G401.6 (cell line): ENCODE results near the gene FOXL3.

Source experiments
- FAIRE-seq: peaks from 2 replicates; lab custom pipeline; 2012; peaks lifted over from hg19 to GRCh38; lab: Jason Lieb, UNC

Gene FOXL3

DNA sequence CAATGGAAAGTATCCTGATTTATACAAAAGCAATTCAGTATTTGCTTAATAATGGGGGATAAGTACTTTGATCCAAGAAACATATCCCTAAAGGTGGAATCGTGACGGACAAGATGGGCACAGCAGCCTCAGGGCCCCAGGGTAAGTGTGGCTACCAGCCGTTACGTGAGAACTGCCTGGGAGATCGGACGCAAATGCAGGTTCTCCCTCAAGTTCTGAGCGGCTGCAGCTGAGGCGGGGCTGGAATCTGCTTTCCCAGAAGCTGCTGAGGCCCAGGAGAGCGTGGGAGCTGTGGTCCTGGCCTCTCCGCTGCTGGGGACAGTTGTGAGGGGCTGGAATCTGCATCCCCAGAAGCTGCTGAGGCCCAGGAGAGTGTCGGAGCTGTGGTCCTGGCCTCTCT lies 13.5 kb downstream of the FOXL3 start:
- FAIRE-seq = no peak

DNA sequence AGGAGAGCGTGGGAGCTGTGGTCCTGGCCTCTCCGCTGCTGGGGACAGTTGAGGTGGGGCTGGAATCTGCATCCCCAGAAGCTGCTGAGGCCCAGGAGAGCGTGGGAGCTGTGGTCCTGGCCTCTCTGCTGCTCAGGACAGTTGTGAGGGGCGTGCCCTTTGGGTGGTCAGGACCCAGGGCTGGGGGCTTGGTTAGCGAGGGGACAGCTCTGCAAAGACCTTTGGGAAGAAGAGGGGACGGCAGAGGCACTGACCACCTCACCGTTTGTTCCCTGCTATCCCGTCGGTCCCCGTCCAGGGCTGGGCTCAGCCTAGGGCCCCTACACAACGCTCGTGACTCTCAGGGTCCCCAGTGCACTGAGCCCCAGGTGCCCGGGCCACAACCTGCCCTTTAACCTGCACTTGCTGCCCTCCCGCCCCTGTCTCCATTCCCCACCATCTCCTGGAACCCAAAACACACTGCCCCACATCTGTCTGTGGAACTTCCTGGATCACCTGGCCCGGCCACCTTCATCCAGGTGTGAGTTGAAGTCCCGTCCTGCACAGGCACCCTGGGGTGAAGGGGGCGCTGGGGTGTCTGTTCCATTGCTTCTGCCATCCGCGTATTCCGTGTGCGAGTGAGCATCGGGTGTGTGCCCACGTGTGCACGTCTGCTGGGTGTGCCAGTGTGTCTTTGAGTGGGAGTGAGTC lies 14.1 kb downstream of the FOXL3 start:
- no peak for FAIRE-seq

DNA sequence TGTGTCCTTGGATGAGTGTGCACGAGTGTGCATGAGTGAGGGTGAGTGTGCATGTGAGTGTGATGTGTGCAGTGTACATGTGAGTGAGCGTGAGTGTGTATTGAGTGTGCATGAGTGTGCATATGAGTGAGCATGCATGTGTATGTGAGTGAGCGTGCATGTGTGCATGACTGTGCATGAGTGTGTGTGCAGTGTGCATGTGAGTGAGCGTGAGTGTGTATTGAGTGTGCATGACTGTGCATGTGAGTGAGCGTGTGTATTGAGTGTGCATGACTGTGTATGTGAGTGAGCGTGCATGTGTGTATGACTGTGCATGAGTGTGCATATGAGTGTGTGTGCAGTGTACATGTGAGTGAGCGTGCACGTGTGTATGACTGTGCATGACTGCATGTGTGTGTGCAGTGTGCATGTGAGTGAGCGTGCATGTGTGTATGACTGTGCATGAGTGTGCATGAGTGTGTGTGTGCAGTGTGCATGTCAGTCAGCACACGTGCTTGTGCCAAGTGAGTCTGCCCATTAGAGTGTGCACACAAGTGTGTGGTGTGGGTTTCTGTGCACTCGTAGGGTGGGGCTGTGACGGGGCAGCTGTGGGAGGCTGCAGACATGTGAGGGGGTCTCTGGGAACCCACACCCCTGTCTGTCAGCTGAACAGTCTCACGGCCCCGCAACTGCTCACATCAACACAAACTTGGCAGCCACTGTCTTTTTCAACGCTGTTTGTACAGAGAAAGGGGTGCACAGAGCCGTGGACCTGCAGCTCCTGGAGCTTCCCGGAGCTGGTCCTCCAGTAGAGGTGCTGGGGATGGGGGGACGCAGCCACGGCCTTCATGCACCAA lies 14.8 kb downstream of the FOXL3 start:
- FAIRE-seq = no peak

DNA sequence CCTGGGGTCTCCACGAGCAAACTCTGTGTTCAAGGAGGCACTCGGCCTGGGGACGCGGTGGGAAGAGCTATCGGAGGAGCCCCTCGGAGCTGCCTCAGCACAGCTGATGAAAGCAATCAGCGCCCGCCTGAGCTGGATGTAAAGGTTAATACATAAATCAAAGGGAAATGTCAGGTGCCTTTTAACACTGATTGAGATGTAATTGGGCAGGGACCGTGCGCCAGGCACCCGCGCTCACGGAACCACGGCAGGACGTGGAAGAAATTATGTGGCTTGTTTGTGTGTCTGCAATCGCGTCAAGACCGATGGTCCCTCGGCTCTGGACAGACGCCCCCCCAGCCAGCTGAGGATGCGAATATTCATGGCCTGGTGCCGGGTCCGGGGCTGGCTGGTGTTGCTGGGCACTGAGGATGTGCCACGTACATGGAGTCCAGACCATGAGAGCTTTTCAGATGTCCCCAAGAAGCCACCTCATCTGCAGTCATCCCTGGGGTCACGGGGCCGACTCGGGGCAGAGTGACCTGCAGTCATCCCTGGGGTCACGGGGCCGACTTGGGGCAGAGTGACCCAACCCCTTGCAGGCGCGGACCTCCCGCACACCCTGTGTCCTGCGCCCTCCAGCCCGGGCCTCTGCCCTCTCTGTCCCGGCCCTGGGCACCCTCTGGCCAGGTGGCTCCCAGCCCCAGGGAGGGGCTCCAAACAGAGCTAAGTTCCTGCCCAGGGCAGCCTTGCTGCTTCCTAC lies 15.6 kb downstream of the FOXL3 start:
- FAIRE-seq = no peak

DNA sequence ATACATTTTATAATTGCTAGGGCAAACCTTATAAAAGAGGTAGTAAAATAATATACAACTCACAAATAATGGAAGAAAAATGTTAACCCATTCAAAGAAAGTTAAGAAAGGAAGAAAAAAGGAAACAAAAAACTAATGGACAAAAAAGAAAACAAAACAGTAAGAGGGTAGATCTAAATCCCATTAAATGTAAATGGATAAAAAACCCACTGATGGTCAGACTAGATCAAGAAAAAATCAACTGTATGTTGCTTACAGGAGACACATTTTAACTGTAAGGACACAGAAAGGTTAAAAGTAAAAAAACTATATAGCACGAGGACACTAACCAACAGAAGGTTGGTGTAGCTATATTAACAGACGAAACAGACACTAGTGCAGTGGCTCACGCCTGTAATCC lies 18.0 kb downstream of the FOXL3 start:
- FAIRE-seq = peak; percentile 36

DNA sequence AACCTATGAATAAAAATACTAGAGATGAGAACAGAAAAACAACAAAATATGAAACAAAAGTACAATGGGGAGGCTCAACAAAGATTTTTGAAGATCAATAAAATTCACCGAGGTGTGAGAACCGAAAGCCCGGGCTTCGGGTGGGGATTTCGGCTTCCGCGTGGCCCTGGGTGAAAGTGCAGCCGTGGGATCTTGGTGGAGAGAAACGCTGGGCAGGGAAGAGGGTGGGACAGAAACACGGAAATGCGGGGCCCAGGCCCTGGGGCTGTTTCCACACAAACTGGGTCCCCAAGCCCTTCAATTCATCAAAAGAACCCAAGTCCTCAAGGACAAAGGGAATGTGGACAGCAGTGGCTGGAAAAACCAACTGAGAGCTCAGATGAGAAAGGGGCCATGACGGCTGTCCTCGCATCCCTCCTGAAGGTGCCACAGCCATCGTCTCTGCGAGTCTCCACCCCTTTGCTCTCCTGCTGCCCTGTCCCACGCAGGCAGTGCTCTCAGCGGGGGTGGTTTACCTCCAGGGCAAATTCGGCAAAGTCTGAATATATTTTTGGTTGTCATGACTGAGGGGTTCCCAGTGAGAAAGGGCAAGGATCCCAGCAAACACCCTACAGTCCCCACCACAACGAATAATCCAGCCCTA lies 19.7 kb downstream of the FOXL3 start:
- no peak for FAIRE-seq

DNA sequence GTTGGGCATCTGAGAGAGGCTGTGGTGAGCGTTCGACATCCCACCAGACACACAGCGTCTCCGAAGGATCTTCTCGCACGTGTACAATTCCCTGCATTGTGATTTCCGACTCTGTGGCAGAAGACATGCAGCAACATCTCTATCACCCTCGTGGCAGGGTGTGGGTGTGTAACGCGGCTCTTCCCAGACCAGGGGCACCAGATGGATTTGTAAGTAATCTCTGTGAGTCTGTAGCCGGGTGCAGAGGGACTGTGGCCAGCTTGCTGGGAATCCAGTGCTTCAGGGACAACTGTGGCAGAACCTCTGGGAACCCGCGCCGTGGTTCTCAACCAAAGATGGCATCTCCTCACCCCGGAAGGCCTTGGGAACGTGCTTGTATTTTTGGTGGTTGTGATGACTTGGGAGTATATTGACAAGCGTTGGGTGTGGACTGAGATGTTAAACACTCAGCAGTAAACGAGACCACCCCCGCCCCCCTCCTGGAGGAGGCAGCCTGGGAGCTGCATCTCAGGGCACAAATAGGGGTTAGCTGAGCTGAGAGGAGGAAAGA lies 21.2 kb downstream of the FOXL3 start:
- no peak for FAIRE-seq

DNA sequence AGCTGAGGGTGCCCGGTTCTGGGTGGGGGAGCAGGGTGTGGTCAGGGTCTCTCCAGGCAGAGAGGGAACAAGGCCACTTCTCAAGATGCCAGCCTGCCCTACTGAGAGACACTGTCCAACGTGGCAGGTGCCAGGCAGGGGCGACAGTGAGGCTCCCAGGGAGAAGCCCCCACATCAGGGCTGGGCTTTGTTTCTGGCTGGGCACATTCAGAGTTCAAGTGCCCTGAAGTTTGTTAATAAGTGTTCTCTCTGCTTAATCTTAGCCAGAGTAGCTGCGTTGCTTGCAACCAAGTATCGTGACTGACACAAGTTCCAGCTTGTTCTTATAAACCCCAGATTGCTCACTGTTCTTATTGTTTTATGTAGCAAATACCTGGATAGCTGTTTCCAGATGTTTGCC lies 21.8 kb downstream of the FOXL3 start:
- FAIRE-seq = no peak

DNA sequence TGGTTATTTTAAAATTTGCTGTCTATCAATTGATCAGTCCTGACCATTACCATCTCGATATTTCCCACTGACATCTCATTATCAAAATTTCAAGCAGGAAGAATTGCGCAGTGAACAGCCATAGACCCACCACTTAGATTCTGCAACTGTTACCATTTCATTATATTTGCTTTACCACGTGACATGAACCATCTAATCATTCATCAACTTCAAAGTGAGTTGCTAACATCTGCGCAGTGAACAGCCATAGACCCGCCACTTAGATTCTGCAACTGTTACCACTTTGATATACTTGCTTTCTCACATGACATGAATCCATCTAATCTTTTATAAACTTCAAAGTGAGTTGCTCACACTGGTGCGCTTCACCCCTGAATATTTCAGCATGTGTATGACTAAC lies 22.5 kb downstream of the FOXL3 start:
- no peak for FAIRE-seq

DNA sequence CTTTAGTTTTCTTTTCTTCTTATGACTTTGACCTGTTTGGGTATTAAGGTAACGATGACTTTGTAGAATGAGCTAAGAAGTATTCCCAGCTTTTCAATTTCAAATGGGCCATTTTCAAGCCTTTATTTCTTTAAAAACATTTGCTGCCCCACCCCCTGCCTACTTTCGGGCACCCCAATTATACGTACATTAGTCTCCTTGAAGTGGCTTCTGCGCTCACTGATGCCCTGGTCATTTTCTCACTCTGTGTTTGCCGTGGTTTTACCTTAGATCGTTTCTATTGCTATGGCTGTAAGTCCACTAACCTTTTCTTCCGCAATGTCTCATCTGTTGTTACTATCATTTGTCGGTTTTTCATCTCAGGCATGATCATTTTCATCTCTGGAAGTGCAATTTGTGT lies 24.9 kb downstream of the FOXL3 start:
- no peak for FAIRE-seq

DNA sequence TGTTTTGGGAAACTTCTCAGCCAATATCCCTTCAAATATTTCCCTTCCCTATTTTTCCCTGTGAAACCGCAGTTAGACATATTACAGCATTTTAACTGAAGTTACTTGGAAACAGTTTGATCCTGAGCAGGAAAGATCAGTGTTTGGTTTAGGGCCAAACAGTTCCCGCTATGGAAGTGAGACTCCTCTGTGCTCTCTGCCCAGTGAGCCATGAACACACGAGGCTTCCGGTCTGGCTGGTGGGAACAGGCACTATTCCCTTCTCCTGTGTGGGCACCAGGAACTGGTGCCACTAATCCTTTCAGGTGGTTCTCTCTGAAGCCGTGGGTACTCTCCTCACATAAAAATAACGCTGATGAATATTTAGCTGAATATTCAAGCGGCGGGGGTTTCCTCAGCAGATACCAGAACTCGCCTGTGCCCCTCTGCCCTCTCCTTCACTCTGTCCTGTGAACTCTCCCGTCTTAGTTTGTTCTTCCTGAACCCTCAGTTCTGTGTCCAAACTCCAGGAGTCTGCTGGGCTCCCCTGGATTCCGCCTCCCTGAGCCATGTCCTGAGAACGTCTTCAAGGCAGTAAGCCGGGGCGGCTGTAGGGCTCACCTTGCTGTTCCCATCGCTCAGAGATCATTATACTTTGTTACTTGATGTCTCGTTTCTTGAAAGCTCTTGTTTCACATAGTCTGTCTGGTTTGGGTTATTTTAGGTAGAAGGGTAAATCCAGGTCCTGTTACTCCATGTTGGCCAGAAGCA lies 25.7 kb downstream of the FOXL3 start:
- FAIRE-seq = no peak

DNA sequence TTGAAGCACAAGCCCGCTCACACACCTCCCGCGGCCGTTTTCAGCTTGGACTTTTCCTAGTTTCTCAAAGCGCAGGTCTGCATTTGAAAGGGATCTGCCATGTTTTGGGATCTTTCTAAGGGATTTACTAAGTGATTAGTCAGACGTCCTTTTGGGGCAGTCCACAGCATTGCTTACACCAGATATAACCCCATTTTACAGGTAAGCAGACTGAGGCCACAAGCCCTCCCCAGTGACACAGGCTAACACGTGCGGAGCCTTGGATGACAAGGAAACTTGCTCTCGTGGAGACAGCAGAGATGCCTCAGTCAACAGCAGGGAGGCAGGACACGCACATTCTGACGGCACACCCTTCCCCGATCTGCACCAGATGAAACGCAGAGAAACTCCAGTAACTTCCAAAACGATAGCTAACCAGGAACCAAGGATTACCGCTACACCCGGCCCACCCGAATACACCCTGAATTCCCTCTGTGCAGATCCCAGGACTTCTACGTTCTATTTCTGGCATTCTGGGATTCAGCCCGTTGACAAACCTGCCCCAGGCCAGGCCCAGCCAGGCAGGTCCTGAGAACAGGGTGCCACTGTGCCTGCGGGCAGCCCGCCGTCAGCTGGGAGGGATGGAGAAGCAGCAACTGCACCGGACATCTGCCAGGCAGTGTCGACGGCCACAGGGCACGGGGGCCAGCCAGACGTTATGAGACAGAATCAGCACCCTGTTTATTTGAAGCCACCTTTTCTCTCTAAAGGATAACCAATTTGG lies 27.9 kb downstream of the FOXL3 start:
- no peak for FAIRE-seq

DNA sequence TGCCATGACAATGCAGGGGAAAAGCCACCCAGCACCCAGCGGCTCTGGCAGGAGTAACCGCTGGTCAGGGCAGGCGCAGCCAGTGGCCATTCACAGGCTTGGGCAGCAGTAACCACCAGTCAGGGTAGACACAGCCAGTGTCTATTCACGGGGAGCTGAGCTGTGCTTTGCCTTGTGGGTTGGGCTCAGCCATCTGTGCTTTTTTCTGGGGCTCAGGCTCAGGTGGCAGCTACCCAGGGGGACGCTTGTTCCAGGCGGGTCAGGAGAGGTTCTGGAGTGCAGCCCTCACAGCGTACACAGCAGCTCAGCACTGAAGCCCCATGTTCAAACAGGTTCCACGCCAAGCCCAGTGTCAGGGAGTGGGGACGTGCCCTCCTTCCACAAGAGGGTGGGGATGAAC lies 28.5 kb downstream of the FOXL3 start:
- no peak for FAIRE-seq

DNA sequence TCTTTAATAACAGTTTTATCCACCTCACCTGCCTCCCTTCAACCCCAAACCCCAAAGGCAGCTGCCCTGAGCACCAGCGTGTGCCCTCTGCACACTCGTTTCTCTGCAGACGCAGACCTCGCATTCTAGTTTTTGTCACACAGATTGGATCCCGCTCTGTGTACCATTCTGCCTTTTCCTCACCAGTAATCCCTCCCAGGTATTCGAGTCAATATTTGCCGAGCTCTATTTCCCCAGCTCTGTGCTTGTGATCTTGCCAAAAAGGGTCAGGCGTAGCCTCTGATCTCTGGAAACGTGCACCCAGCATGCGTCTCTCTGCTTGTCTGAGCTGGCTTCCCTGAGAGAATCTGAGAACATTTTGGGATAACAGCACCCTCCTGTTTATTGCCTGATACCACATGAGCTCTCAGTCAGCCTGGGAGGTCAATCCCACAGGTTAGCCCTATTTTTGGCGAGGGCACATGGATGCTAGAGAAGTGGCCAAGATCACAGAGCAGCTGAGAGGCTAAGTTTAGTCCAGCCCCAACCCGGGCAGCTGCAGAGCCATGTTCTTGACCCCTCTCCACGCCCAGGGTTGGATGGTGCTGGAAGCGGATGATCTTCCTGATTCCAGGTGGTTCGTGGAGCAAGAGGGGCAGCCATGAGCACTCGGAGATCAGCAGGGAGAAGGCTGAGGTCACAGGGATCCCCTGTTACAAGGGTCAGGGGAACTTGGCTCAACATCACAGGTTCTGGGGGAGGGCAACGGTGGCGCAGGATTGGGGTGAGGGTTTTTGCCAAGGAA lies 29.1 kb downstream of the FOXL3 start:
- no peak for FAIRE-seq

DNA sequence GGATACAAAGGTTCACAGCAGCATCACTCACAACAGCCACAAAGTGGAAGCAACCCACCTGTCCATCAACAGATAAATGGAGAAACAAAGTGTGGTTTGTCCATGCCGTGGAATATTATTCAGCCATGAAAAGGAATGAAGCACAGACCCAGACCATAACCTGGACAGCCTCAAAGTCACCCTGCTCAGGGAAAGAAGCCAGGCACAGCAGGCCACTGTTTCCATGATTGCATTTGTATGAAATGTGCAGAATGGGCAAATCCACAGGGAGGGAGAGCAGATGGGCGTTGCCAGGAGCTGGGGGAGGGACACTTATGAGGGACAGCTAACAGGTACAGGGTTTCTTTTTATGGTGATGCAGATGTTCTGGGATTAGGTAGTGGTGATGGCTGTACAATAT lies 30.3 kb downstream of the FOXL3 start:
- FAIRE-seq = no peak

DNA sequence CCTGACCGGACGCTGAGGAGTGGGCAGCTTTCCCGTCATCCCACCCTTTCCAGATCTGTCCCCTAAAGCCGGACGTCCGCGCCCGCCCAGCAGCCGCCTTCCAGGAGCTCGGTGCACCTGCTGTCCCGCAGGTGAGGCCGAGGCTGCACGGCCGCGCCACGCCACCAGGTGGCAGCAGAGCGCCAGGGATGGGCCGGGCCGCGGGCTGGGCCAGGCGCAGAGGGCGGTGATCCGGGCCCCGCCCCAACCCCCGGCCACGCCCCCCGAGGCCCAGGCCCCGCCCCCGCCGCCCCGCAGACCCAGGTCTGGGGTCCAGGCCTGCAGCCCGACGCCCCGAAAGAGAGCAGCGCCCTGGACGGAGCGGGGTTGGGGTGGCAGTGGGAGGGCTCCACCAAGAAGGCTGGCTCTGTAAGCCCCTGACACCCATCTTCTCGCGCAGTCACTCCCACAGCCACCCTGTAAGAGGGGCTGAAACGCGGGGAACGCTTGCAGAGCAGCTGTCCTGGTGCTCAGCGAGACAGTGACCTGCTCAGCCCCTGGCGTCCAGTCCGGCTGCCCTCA lies 32.2 kb downstream of the FOXL3 start:
- FAIRE-seq = no peak

DNA sequence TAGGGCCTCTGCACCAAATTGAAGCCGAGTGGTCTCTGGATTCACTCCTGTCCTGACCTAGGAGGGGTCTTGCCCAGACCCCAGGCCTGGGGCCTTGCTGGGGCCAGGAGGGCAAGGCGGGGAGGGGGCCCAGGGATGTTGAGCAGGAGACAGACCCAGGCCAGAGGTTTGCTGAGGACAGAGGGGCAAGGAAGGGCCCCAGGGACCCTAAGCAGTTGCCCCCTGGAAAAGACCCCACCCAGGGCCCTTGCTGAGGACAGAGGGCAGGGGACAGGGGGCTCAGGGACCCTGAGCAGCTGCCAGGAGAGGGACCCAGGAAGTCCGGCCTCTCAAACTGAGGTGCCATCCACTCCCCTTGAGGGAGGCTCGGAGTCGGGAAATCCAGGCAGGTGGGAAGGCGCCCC lies 32.7 kb downstream of the FOXL3 start:
- no peak for FAIRE-seq

DNA sequence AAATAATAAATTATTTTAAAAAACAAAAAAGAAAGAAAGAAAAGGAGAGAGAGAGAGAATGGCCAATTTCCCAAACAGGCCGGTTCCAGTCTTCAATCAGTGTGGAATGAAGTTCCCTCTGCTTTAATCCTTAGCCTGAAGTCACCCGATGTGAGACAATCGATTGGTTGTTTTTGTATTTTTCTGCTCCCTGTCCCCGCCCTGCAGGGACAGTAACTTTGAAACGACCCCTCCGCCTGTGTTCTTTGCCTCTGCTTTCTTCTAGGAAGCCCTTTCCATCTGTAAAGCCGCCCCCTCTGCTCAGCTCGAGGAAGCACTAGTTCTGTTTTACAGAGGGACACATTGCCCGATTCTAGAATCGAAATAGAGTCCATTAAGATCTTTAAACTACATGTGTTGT lies 33.4 kb downstream of the FOXL3 start:
- FAIRE-seq = no peak

DNA sequence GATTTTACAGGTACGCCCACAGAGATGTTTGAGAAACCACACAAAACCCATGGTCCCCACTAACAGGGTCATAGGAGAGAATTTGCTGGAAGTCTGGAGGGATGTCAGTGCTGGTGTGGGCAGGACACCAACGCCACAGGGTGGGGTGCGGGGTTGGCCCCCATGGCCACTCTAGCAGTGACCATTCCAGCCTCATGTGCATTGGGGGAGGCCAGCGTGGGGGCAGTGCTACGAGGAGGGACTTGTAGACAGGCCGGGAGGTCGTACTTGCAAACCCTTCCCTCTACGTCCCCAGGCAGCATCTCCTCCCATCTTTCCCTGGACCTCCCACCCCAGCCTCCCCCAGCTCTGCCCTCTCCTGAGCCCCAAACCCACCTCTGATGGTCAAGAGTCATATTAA lies 34.0 kb downstream of the FOXL3 start:
- no peak for FAIRE-seq
